Upper lobe of left lung (tissue), 4 donors: ENCODE measurements around the gene ERMARD.

Experiments used
- CTCF ChIP-seq, 6 experiments: fragments of 450-650 bp in 4 of 6; fragments of 200-600 bp in 2 of 6; sonication (generic) in 2 of 6; IDR thresholded peaks; one replicate each; pipeline ENCODE4 v1.5.1; 2016 to 2019; ENCODE audit warnings: antibody characterized with exemption in 6 of 6
- POLR2A ChIP-seq, 4 donors: fragments of 450-650 bp; IDR thresholded peaks; one replicate each; pipeline ENCODE4 v1.5.1; 2016 to 2017; ENCODE audit warnings: antibody characterized with exemption in 4 of 4, mild to moderate bottlenecking in 2 of 4

- TF ChIP-seq CTCF (IDR thresholded peaks at IDR 0.05) (no peak), POLR2A (IDR thresholded peaks at IDR 0.05) (no peak)
These were observed 60.3 kb downstream of the ERMARD start for GRCh38 chr6:169811521-169812256.
